Peyer's patch (tissue), 4 donors: Measurements from ENCODE around the gene AK9.

Experiments used
- CTCF ChIP-seq, 6 experiments: fragments of 450-650 bp in 4 of 6; fragments of 200-600 bp in 2 of 6; sonication (generic) in 1 of 6; IDR thresholded peaks; one replicate each; pipeline ENCODE4 v1.5.1; 2017 to 2019; ENCODE audit warnings: antibody characterized with exemption in 6 of 6, mild to moderate bottlenecking in 3 of 6, moderate library complexity in 1 of 6
- POLR2A ChIP-seq, 2 donors: fragments of 450-650 bp; IDR thresholded peaks; one replicate each; pipeline ENCODE4 v1.5.1; 2017; ENCODE audit warnings: antibody characterized with exemption in 2 of 2, mild to moderate bottlenecking in 2 of 2, moderate library complexity in 2 of 2

GRCh38 chr6:109514946-109515345, 176.1 kb downstream of the AK9 start:
- TF ChIP-seq CTCF (IDR thresholded peaks at IDR 0.05) (no peak), POLR2A (IDR thresholded peaks at IDR 0.05) (no peak)
